H9 (cell line): ENCODE data around the gene TBCEL. TPM values are rescaled to one million over a fixed set of nuclear protein-coding genes. Genes with fewer than 3 reads are reported as not detected.

Experiments
- DNase-seq: peaks from one replicate; pipeline ENCODE4 v3.0.0-alpha.2; 2017
- H2AFZ ChIP-seq: one replicate; pipeline ENCODE4 v1.6.1; 2013; ENCODE audit warnings: mild to moderate bottlenecking, low read length, control low read depth, moderate library complexity
- H2AK5ac ChIP-seq: 2 replicates; pipeline ENCODE4 v1.6.1; 2013; ENCODE audit warnings: low read length, control low read depth, mixed read lengths; ENCODE audit not compliant: insufficient read length
- H2BK120ac ChIP-seq: one replicate; pipeline ENCODE4 v1.6.1; 2013; ENCODE audit warnings: low read depth, mild to moderate bottlenecking, low read length, control low read depth, inconsistent platforms; ENCODE audit not compliant: poor library complexity, severe bottlenecking
- H2BK12ac ChIP-seq: 2 replicates; pipeline ENCODE4 v1.6.1; 2013; ENCODE audit warnings: low read length, control low read depth, mixed read lengths, low read depth; ENCODE audit not compliant: insufficient read length
- H2BK15ac ChIP-seq: 2 replicates; pipeline ENCODE4 v1.6.1; 2013; ENCODE audit warnings: low read depth, low read length, control low read depth
- H2BK20ac ChIP-seq: one replicate; pipeline ENCODE4 v1.6.1; 2013; ENCODE audit warnings: low read depth, mild to moderate bottlenecking, low read length, control low read depth, inconsistent platforms; ENCODE audit not compliant: poor library complexity, severe bottlenecking
- H2BK5ac ChIP-seq: 2 replicates; pipeline ENCODE4 v1.6.1; 2013; ENCODE audit warnings: low read length, control low read depth, mixed read lengths; ENCODE audit not compliant: insufficient read length
- H3K14ac ChIP-seq: 2 replicates; pipeline ENCODE4 v1.6.1; 2013; ENCODE audit warnings: low read length, control low read depth; ENCODE audit not compliant: insufficient read depth
- H3K18ac ChIP-seq: 2 replicates; pipeline ENCODE4 v1.6.1; 2013; ENCODE audit warnings: low read depth, mild to moderate bottlenecking, mixed read lengths, low read length, control low read depth; ENCODE audit not compliant: insufficient read length
- H3K23ac ChIP-seq: 2 replicates; pipeline ENCODE4 v1.6.1; 2013; ENCODE audit warnings: low read length, control low read depth, mixed read lengths, low read depth; ENCODE audit not compliant: insufficient read length
- H3K23me2 ChIP-seq: 2 replicates; pipeline ENCODE4 v1.6.1; 2013; ENCODE audit warnings: low read depth, mild to moderate bottlenecking, mixed read lengths, low read length, control low read depth; ENCODE audit not compliant: insufficient read length, poor library complexity, severe bottlenecking
- H3K27ac ChIP-seq: 2 replicates; pipeline ENCODE4 v1.5.1; 2013; ENCODE audit warnings: low read length, control low read depth, mixed read lengths, low read depth; ENCODE audit not compliant: insufficient read length
- H3K27me3 ChIP-seq: 2 replicates; pipeline ENCODE4 v1.6.1; 2013; ENCODE audit warnings: low read length, control low read depth, inconsistent platforms; ENCODE audit not compliant: insufficient read depth
- H3K4ac ChIP-seq: 2 replicates; pipeline ENCODE4 v1.6.1; 2013; ENCODE audit warnings: low read depth, mild to moderate bottlenecking, control low read depth, inconsistent platforms, low read length, moderate library complexity
- H3K4me1 ChIP-seq: 2 replicates; pipeline ENCODE4 v1.6.1; 2013; ENCODE audit warnings: low read length, control low read depth, inconsistent platforms; ENCODE audit not compliant: insufficient read depth
- H3K4me2 ChIP-seq: 2 replicates; pipeline ENCODE4 v1.6.1; 2013; ENCODE audit warnings: low read length, control low read depth, mixed read lengths; ENCODE audit not compliant: insufficient read length, insufficient read depth
- H3K56ac ChIP-seq: 2 replicates; pipeline ENCODE4 v1.6.1; 2013; ENCODE audit warnings: low read depth, mild to moderate bottlenecking, mixed read lengths, low read length, control low read depth; ENCODE audit not compliant: insufficient read length
- H3K79me1 ChIP-seq: 2 replicates; pipeline ENCODE4 v1.6.1; 2013; ENCODE audit warnings: low read depth, mild to moderate bottlenecking, moderate library complexity, low read length, control low read depth, inconsistent platforms; ENCODE audit not compliant: insufficient read depth, poor library complexity, severe bottlenecking
- H3K79me2 ChIP-seq: 2 replicates; pipeline ENCODE4 v1.6.1; 2013; ENCODE audit warnings: low read length, control low read depth, inconsistent platforms; ENCODE audit not compliant: insufficient read depth
- H3K9ac ChIP-seq: 2 replicates; pipeline ENCODE4 v1.6.1; 2013; ENCODE audit warnings: low read length, control low read depth, mixed read lengths; ENCODE audit not compliant: insufficient read length; ENCODE audit errors: extremely low read depth
- H3K9me3 ChIP-seq: one replicate; pipeline ENCODE4 v1.6.1; 2013; ENCODE audit warnings: low read depth, low read length, inconsistent platforms; ENCODE audit not compliant: control insufficient read depth
- H3T11ph ChIP-seq: one replicate; pipeline ENCODE4 v1.6.1; 2013; ENCODE audit warnings: mild to moderate bottlenecking, low read length, control low read depth, inconsistent platforms
- H4K20me1 ChIP-seq: one replicate; pipeline ENCODE4 v1.6.1; 2013; ENCODE audit not compliant: control insufficient read depth, insufficient read length, insufficient read depth
- H4K5ac ChIP-seq: 2 replicates; pipeline ENCODE4 v1.6.1; 2013; ENCODE audit warnings: low read depth, mild to moderate bottlenecking, mixed read lengths, low read length, control low read depth; ENCODE audit not compliant: insufficient read length
- H4K8ac ChIP-seq: replicated peaks from 2 replicates; pipeline ENCODE4 v1.6.1; 2013; ENCODE audit warnings: low read length, control low read depth, mixed read lengths, low read depth; ENCODE audit not compliant: insufficient read length
- H4K91ac ChIP-seq: 2 replicates; pipeline ENCODE4 v1.6.1; 2013; ENCODE audit warnings: low read depth, mild to moderate bottlenecking, moderate library complexity, mixed read lengths, low read length, control low read depth; ENCODE audit not compliant: insufficient read length
- H3K27ac Mint-ChIP-seq, 3 experiments: 2 replicates in 2 of 3; 3 replicates in 1 of 3; pipeline ENCODE4 v1.8.0; 2020 to 2021; ENCODE audit warnings: mixed read lengths in 3 of 3, mild to moderate bottlenecking in 1 of 3, moderate library complexity in 1 of 3
- H3K27me3 Mint-ChIP-seq: 2 replicates; pipeline ENCODE4 v1.8.0; 2021; ENCODE audit warnings: low read depth, mild to moderate bottlenecking, moderate library complexity, mixed read lengths
- H3K36me3 Mint-ChIP-seq, 3 experiments: 2 replicates in 2 of 3; 3 replicates in 1 of 3; pipeline ENCODE4 v1.8.0; 2020 to 2021; ENCODE audit warnings: low read depth in 3 of 3, mixed read lengths in 3 of 3; ENCODE audit not compliant: insufficient read depth in 1 of 3
- H3K4me1 Mint-ChIP-seq, 2 experiments: 2 replicates each; pipeline ENCODE4 v1.8.0; 2020; ENCODE audit warnings: mixed read lengths in 2 of 2
- H3K4me3 Mint-ChIP-seq, 2 experiments: 2 replicates in 1 of 2; 3 replicates in 1 of 2; pipeline ENCODE4 v1.8.0; 2020 to 2021; ENCODE audit warnings: mild to moderate bottlenecking in 2 of 2, mixed read lengths in 2 of 2, moderate library complexity in 1 of 2
- H3K9me3 Mint-ChIP-seq, 2 experiments: 2 replicates in 1 of 2; 3 replicates in 1 of 2; pipeline ENCODE4 v1.8.0; 2020; ENCODE audit warnings: mild to moderate bottlenecking in 2 of 2, mixed read lengths in 2 of 2, moderate library complexity in 1 of 2
- WGBS: extraction: QIAGEN DNeasy Blood & Tissue Kit; methylation state at CpG from one replicate; pipeline ENCODE4 v1.1.7; 2013; ENCODE audit warnings: missing lambda C conversion rate, low lambda C conversion rate, mixed read lengths; ENCODE audit not compliant: insufficient read length; ENCODE audit errors: extremely low coverage; 5-methylcytosine and 5-hydroxymethylcytosine counted together
- total RNA-seq: library from RNA; stranded (reverse); gene quantifications from 2 replicates; pipeline ENCODE4 v1.2.1, GENCODE V29; 2021
- TF ChIP-seq, protein P1 (sequence below): fragments of 200-600 bp; sonication (generic); conservative IDR thresholded peaks from 3 replicates; pipeline ENCODE4 v1.8.0; 2021; ENCODE audit warnings: antibody characterized with exemption, mild to moderate bottlenecking

TBCEL gene
- total RNA-seq, 1 experiment from 2014 or later, result 17.3 TPM

DNA sequence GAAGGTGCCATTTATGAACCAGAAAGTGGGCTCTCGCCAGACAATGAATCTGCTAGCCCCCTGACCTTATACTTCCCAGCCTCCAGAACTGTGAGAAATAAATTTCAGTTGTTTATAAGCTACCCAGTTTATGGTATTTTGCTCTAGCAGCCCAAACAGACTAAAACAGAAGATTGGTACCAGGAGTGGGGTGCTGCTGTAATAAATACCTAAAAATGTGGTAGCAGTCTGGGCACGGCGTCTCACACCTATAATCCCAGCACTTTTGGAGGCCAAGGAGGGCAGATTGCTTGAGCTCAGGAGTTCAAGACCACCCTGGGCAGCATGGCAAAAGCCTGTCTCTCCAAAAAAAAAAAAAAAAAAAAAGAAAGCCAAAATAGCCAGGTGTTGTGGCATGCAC, 98.4 kb downstream of the TBCEL start:
- Histone ChIP-seq H3K9me3 (peaks cover 21% of the 10 kb centered on the region), H2BK120ac (no peak overlapping the region), H4K5ac (no peak overlapping the region), H2BK15ac (no peak overlapping the region), H3K23me2 (no peaks in the 10 kb centered on the region), H3T11ph (no peak overlapping the region), H3K23ac (no peak overlapping the region), H2BK5ac (no peak overlapping the region), H3K4me1 (0 out of 2 replicates have a peak, but pooled peaks cover 4% of the 10 kb centered on the region), H3K27me3 (no peaks in the 10 kb centered on the region), H3K79me2 (no peaks in the 10 kb centered on the region), H2BK20ac (no peak overlapping the region), H3K56ac (no peak overlapping the region), H3K18ac (no peak overlapping the region), H2BK12ac (no peak overlapping the region), H2AFZ (no peak overlapping the region), H3K9ac (no peak overlapping the region), H4K8ac (no peak overlapping the region), H3K4ac (no peak overlapping the region), H3K27ac (no peak overlapping the region), H3K79me1 (no peaks in the 10 kb centered on the region), H2AK5ac (no peak overlapping the region), H3K14ac (no peak overlapping the region), H4K20me1 (peaks cover 2% of the 10 kb centered on the region), H4K91ac (no peak overlapping the region), H3K4me2 (no peak overlapping the region)
- Mint-ChIP-seq H3K36me3 (peaks cover 3 to 27% (median 6%) of the 10 kb centered on the region in 3 experiments; a peak in 4 of 7 replicates), H3K4me3 (no peak overlapping the region), H3K27ac (no peak overlapping the region), H3K4me1 (peaks cover 10 to 14% of the 10 kb centered on the region in 2 experiments), H3K27me3 (peaks cover 2% of the 10 kb centered on the region; the same call in 1 of the 2 replicates), H3K9me3 (peaks cover 24 to 26% of the 10 kb centered on the region in 2 experiments)
- no CpG with 5 or more reads among the region's 3 CpGs for WGBS
- TF ChIP-seq, protein P1, sequence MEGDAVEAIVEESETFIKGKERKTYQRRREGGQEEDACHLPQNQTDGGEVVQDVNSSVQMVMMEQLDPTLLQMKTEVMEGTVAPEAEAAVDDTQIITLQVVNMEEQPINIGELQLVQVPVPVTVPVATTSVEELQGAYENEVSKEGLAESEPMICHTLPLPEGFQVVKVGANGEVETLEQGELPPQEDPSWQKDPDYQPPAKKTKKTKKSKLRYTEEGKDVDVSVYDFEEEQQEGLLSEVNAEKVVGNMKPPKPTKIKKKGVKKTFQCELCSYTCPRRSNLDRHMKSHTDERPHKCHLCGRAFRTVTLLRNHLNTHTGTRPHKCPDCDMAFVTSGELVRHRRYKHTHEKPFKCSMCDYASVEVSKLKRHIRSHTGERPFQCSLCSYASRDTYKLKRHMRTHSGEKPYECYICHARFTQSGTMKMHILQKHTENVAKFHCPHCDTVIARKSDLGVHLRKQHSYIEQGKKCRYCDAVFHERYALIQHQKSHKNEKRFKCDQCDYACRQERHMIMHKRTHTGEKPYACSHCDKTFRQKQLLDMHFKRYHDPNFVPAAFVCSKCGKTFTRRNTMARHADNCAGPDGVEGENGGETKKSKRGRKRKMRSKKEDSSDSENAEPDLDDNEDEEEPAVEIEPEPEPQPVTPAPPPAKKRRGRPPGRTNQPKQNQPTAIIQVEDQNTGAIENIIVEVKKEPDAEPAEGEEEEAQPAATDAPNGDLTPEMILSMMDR, result no peak
- DNase-seq, result no peak
